ENCODE data around the gene ITGA2B.
"Not testable (repeated sequence)": the region's sequence is repeated elsewhere in the genome, so short reads cannot be mapped to it uniquely, and the experiment has no call there.

Gene ITGA2B

GRCh38 chr17:44400226-44400847 lies 10.9 kb upstream of the ITGA2B start:
- Mint-ChIP-seq H3K27ac (peak overlapping the region; percentile 48), H3K4me1 (peaks cover 3% of the 10 kb centered on the region), H3K27me3 (no peaks in the 10 kb centered on the region), H3K4me3 (no peak overlapping the region), H3K36me3 (peaks cover 37% of the 10 kb centered on the region), H3K9me3 (no peaks in the 10 kb centered on the region)
- no peak for DNase-seq (ENCODE audit: low spot score in 2 of 2)
- no peak for ATAC-seq (ENCODE audit: low read depth)

- peaks cover 35% of the 10 kb centered on the region for H3K36me3 Mint-ChIP-seq
- H3K27me3 Mint-ChIP-seq: no peaks in the 10 kb centered on the region
- no peak overlapping the region for H3K4me3 Mint-ChIP-seq
- no peaks in the 10 kb centered on the region for H3K9me3 Mint-ChIP-seq
- no peak overlapping the region for H3K27ac Mint-ChIP-seq
- peaks cover 3% of the 10 kb centered on the region for H3K4me1 Mint-ChIP-seq
- DNase-seq (ENCODE audit: low spot score in 2 of 2): no peak
- no peak for ATAC-seq (ENCODE audit: low read depth)
Measured at GRCh38 chr17:44398692-44399691, 9.5 kb upstream of the ITGA2B start.

DNA sequence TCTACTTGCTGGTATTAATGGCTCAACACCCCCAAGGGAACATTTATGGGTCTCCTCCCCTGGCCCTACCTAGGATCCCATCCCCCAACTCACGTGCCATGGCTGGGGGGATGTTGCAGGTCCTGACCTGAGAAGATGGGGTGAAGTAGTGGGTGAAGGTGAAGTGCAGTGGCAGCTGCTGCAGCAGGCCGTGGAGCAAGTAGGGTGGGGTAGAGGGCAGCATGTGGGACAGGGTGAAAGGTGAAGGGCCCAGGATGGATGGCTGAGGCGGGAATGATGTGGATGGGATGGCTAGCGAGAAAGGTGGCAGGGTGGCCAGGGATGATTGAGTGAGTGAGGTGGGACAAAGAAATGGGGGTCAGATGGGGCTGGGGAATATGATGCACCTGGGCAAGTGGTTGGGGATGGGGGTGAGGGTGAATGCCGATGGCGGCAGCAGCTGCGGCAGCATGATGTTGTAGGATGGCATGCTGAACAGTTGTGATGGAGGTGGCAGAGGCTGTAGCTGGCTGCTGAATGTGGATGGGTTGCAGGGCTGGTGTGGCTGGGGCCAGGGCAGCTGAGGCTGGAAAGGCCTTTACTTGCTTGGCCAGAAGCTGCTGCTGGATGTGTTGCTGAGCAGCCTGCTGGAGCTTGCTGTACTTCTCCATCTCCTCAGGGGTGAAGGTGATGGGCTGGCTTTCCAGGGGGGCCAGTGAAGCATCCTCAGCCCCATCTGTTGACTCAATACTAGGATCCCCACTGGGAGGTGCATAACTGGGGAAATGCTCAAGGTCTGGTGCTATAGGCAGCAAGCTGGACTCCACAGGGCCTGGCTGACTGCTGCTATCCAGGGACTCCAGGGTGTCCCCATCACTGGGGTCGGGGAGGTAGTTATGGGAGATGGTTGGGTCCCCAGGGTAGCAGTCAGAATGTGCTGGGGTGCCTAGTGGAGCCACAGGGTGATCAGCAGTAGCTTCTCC lies 8.3 kb upstream of the ITGA2B start:
- peak overlapping the region; percentile 40 for H3K27ac Mint-ChIP-seq
- H3K4me1 Mint-ChIP-seq: peaks cover 4% of the 10 kb centered on the region
- no peak overlapping the region for H3K4me3 Mint-ChIP-seq
- peaks cover 35% of the 10 kb centered on the region for H3K36me3 Mint-ChIP-seq
- ATAC-seq (ENCODE audit: low read depth) (no peak), DNase-seq (ENCODE audit: low spot score in 2 of 2) (no peak)
- no peaks in the 10 kb centered on the region for H3K9me3 Mint-ChIP-seq
- no peaks in the 10 kb centered on the region for H3K27me3 Mint-ChIP-seq

GRCh38 chr17:44396946-44397345 lies 7.5 kb upstream of the ITGA2B start:
- H3K27ac Mint-ChIP-seq: peak overlapping the region; percentile 28
- H3K9me3 Mint-ChIP-seq: no peaks in the 10 kb centered on the region
- no peak for ATAC-seq (ENCODE audit: low read depth)
- no peaks in the 10 kb centered on the region for H3K27me3 Mint-ChIP-seq
- no peak for DNase-seq (ENCODE audit: low spot score in 2 of 2)
- H3K4me1 Mint-ChIP-seq: peaks cover 2% of the 10 kb centered on the region
- H3K36me3 Mint-ChIP-seq: peaks cover 32% of the 10 kb centered on the region
- H3K4me3 Mint-ChIP-seq: no peak overlapping the region

- DNase-seq (ENCODE audit: low spot score in 2 of 2): no peak
- peaks cover 21% of the 10 kb centered on the region for H3K36me3 Mint-ChIP-seq
- no peak for ATAC-seq (ENCODE audit: low read depth)
- no peaks in the 10 kb centered on the region for H3K9me3 Mint-ChIP-seq
- H3K27ac Mint-ChIP-seq: no peak overlapping the region
- peaks cover 3% of the 10 kb centered on the region for H3K27me3 Mint-ChIP-seq
- H3K4me3 Mint-ChIP-seq: no peak overlapping the region
- peaks cover 7% of the 10 kb centered on the region for H3K4me1 Mint-ChIP-seq
Measured at GRCh38 chr17:44394833-44395232, 5.4 kb upstream of the ITGA2B start.

DNA sequence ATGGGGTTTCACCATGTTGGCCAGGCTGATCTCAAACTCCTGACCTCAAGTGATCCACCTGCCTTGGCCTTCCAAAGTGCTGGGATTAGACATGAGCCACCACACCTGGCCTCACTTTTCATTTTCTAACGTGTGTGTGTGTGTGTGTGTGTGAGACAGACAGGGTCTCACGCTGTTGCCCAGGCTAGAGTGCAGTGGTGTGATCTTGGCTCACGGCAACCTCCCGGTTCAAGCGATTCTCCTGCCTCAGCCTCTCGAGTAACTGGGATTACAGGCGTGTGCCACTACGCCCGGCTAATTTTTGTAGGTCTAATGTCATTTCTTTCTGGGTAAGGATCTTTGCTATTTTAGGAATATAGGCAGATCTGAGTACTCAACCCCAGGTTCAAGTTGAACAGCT lies 4.7 kb upstream of the ITGA2B start:
- H3K36me3 Mint-ChIP-seq: peaks cover 15% of the 10 kb centered on the region
- not testable (repeated sequence) for ATAC-seq (ENCODE audit: low read depth); DNase-seq (ENCODE audit: low spot score in 2 of 2)

GRCh38 chr17:44390250-44390870 lies 911 bp upstream of the ITGA2B start:
- Mint-ChIP-seq H3K4me1 (peaks cover 13% of the 10 kb centered on the region), H3K9me3 (no peaks in the 10 kb centered on the region), H3K27ac (no peak overlapping the region), H3K36me3 (no peaks in the 10 kb centered on the region), H3K27me3 (peaks cover 9% of the 10 kb centered on the region), H3K4me3 (no peak overlapping the region)
- DNase-seq (ENCODE audit: low spot score in 2 of 2): no peak
- no peak for ATAC-seq (ENCODE audit: low read depth)

More for the DNA sequence above, 4.7 kb upstream of the ITGA2B start:
- H3K4me3 Mint-ChIP-seq, H3K27me3 Mint-ChIP-seq, H3K9me3 Mint-ChIP-seq, H3K27ac Mint-ChIP-seq: not testable (repeated sequence)
- H3K4me1 Mint-ChIP-seq: peaks cover 13% of the 10 kb centered on the region

- H3K36me3 Mint-ChIP-seq: no peaks in the 10 kb centered on the region
- peaks cover 9% of the 10 kb centered on the region for H3K27me3 Mint-ChIP-seq
- DNase-seq (ENCODE audit: low spot score in 2 of 2) (no peak), ATAC-seq (ENCODE audit: low read depth) (peak; percentile 28)
- H3K9me3 Mint-ChIP-seq: no peaks in the 10 kb centered on the region
- peaks cover 17% of the 10 kb centered on the region for H3K4me1 Mint-ChIP-seq
- no peak overlapping the region for H3K4me3 Mint-ChIP-seq
- H3K27ac Mint-ChIP-seq: no peak overlapping the region
Measured at GRCh38 chr17:44389723-44390202, 314 bp upstream of the ITGA2B start.

- no peak for ATAC-seq (ENCODE audit: low read depth)
- Mint-ChIP-seq H3K27me3 (peaks cover 20% of the 10 kb centered on the region), H3K4me1 (peaks cover 15% of the 10 kb centered on the region), H3K36me3 (no peaks in the 10 kb centered on the region), H3K27ac (no peak overlapping the region), H3K4me3 (no peak overlapping the region), H3K9me3 (no peaks in the 10 kb centered on the region)
- DNase-seq (ENCODE audit: low spot score in 2 of 2): no peak
Measured at GRCh38 chr17:44387804-44388203, 1.6 kb downstream of the ITGA2B start.

DNA sequence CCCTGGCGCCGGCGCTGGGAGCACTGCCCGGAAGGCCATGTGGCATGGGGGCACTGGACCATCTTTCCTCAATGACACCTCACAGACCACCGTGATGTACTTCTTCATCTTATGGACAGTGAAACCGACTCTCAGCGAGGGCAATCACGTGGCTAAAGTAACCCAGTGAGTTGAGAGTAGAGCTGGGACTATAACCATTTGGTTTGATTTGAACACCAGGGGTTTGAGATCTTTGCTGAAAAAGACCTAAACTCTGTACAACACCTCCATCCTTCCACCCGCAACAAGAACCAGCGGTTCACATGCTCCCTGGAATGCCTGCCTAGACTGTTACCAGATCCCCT lies 3.3 kb downstream of the ITGA2B start:
- H3K36me3 Mint-ChIP-seq: no peaks in the 10 kb centered on the region
- H3K9me3 Mint-ChIP-seq: no peaks in the 10 kb centered on the region
- H3K27ac Mint-ChIP-seq: no peak overlapping the region
- ATAC-seq (ENCODE audit: low read depth): no peak
- peaks cover 25% of the 10 kb centered on the region for H3K27me3 Mint-ChIP-seq
- DNase-seq (ENCODE audit: low spot score in 2 of 2): no peak
- peak overlapping the region; percentile 76 for H3K4me3 Mint-ChIP-seq
- H3K4me1 Mint-ChIP-seq: peaks cover 15% of the 10 kb centered on the region

DNA sequence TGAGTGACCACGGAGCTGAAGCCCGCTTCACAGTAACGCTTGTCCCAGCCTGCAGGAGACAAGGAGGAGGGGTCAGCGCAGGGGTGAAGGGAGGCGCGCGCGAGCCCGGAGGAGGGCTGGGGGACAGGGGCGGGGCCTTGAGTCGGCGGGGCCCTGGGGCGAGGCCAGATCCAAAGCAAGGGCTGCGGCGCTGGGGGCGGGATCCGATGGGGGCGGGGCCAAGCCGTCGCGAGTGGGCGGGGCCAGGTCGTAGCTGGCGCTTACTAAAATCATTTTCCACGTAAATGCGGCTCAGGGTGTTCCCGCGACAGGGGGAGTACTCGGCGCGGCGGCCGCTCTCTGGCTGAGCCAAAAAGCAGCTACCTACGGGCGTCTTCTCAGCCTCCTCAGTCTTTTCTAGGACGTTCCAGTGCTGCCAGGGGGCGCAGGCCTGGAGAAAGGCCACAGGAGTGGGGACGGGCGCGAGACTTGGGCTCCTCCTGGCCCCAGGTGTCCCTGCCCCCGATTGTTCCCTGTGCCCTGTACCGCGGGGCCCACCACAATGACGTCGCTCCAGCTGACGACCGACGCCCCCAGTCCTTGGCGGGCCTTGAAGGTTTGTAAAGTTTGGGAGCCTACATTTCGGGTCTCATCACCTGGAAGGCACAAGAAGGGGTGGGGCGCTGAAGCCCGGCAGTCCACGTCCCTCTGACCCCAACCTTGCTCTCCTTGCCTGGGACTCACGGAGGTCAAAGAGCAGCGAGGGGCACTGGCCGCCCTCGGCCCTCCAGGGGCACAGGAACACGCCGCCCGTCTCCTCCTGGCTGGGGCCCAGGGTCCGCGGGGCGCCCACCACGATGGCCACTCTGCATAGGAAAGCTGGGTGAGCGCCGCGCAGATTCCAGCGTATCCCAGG lies 3.9 kb downstream of the ITGA2B start:
- DNase-seq (ENCODE audit: low spot score in 2 of 2): peak; percentile 56 to 72
- no peaks in the 10 kb centered on the region for H3K9me3 Mint-ChIP-seq
- H3K4me3 Mint-ChIP-seq: peak overlapping the region; percentile 76
- H3K4me1 Mint-ChIP-seq: peaks cover 15% of the 10 kb centered on the region
- H3K27ac Mint-ChIP-seq: no peak overlapping the region
- peak; percentile 85 for ATAC-seq (ENCODE audit: low read depth)
- peaks cover 25% of the 10 kb centered on the region for H3K27me3 Mint-ChIP-seq
- no peaks in the 10 kb centered on the region for H3K36me3 Mint-ChIP-seq

GRCh38 chr17:44384823-44385286 lies 4.6 kb downstream of the ITGA2B start:
- H3K4me1 Mint-ChIP-seq: peaks cover 10% of the 10 kb centered on the region
- ATAC-seq (ENCODE audit: low read depth): peak; percentile 28

More at GRCh38 chr17:44384823-44385286, 4.6 kb downstream of the ITGA2B start:
- Mint-ChIP-seq H3K9me3 (no peaks in the 10 kb centered on the region), H3K27ac (no peak overlapping the region), H3K36me3 (no peaks in the 10 kb centered on the region), H3K4me3 (peak overlapping the region; percentile 76), H3K27me3 (peaks cover 22% of the 10 kb centered on the region)
- DNase-seq (ENCODE audit: low spot score in 2 of 2): no peak

Measured in memory B cell (primary cell).